K562 (cell line): Measurements from ENCODE around the gene ASB7. TPM values are rescaled to one million over a fixed set of nuclear protein-coding genes. Genes with fewer than 3 reads are reported as not detected.

ENCODE experiments used
- ATAC-seq: fragments of 200-7000 bp; cut with Tn5 transposase; 3 replicates; pipeline ENCODE4 v1.9.1; 2020; ENCODE audit warnings: moderate library complexity
- BruUV-seq: library from RNA; stranded (reverse); fragments of 400-500 nt; replicated peaks from 2 replicates; lab custom pipeline; 2021; lab: Mats Ljungman, UMichigan
- CTCF ChIA-PET: fragments of 300-600 bp; formaldehyde crosslinking; extraction: SDS; loops from one replicate; lab custom pipeline; 2021; ENCODE audit warnings: low intra/inter-chr PET ratio; lab: Yijun Ruan, JAX
- POLR2A ChIA-PET: fragments of 300-600, 350-650 bp; sonication (Branson Sonifier 250); formaldehyde crosslinking; extraction: SDS; loops from one replicate; lab custom pipeline; 2021; ENCODE audit warnings: antibody characterized with exemption, inconsistent platforms; lab: Yijun Ruan, JAX
- DNase-seq, 4 experiments: peaks; one replicate each; pipeline versions ENCODE4 v3.0.0 to v3.0.0-alpha.2; 2011 to 2018; ENCODE audit warnings: low spot score in 3 of 4, mixed read lengths in 3 of 4; ENCODE audit errors: extremely low read depth in 1 of 4
- FAIRE-seq: peaks from 2 replicates; lab custom pipeline; 2011; peaks lifted over from hg19 to GRCh38; lab: Jason Lieb, UNC
- H2AFZ ChIP-seq: 2 replicates; pipeline ENCODE4 v1.6.0; 2011; ENCODE audit warnings: low read depth, low read length, control low read depth, inconsistent platforms
- H3K27ac ChIP-seq: fragments of 200-600 bp; 3 replicates; pipeline ENCODE4 v1.8.0; 2011; ENCODE audit warnings: low read depth, mild to moderate bottlenecking, control low read depth, inconsistent platforms, low read length, moderate library complexity, mixed read lengths; ENCODE audit errors: extremely low read depth
- H3K27me3 ChIP-seq, 2 experiments: fragments of 300-600 bp in 1 of 2; 2 replicates in 1 of 2; 3 replicates in 1 of 2; pipeline versions ENCODE4 v1.6.0 to v1.8.0; 2011; ENCODE audit warnings: inconsistent platforms in 2 of 2, low read length in 2 of 2, mild to moderate bottlenecking in 1 of 2, mixed read lengths in 1 of 2, moderate library complexity in 1 of 2; ENCODE audit not compliant: control insufficient read depth in 2 of 2, insufficient read depth in 2 of 2
- H3K36me3 ChIP-seq: fragments of 300-600 bp; 3 replicates; pipeline ENCODE4 v1.8.0; 2011; ENCODE audit warnings: mild to moderate bottlenecking, low read length, inconsistent platforms; ENCODE audit not compliant: control insufficient read depth, insufficient read depth
- H3K4me1 ChIP-seq, 2 experiments: fragments of 200-600 bp in 1 of 2; replicated peaks in 1 of 2; 2 replicates in 1 of 2; 3 replicates in 1 of 2; pipeline versions ENCODE4 v1.5.1 to v1.8.0; 2011; ENCODE audit warnings: inconsistent platforms in 2 of 2, low read length in 2 of 2, mild to moderate bottlenecking in 1 of 2, mixed read lengths in 1 of 2, moderate library complexity in 1 of 2; ENCODE audit not compliant: control insufficient read depth in 2 of 2, insufficient read depth in 2 of 2
- H3K4me2 ChIP-seq: 2 replicates; pipeline ENCODE4 v1.6.1; 2011; ENCODE audit warnings: low read length, control low read depth, inconsistent platforms, mixed read lengths; ENCODE audit not compliant: insufficient read depth
- H3K4me3 ChIP-seq: fragments of 200-600 bp; sonication (generic), shearing (Covaris generic); 2 replicates; pipeline ENCODE4 v1.5.1; 2016; ENCODE audit warnings: control low read depth, inconsistent platforms
- H3K79me2 ChIP-seq: fragments of 200-600 bp; 3 replicates; pipeline ENCODE4 v1.8.0; 2011; ENCODE audit warnings: low read length, inconsistent platforms; ENCODE audit not compliant: control insufficient read depth, insufficient read depth
- H3K9ac ChIP-seq, 2 experiments: 2 replicates each; pipeline versions ENCODE4 v1.6.0 to v1.6.1; 2011; ENCODE audit warnings: low read depth in 2 of 2, low read length in 2 of 2, control low read depth in 1 of 2, inconsistent platforms in 1 of 2, mild to moderate bottlenecking in 1 of 2, mixed read lengths in 1 of 2; ENCODE audit not compliant: insufficient read depth in 1 of 2
- H3K9me1 ChIP-seq: one replicate; pipeline ENCODE4 v1.6.0; 2011; ENCODE audit warnings: inconsistent platforms, mild to moderate bottlenecking, low read length, moderate library complexity; ENCODE audit not compliant: control insufficient read depth, insufficient read depth
- H3K9me3 ChIP-seq: replicated peaks from 2 replicates; pipeline ENCODE4 v1.5.1; 2011; ENCODE audit warnings: low read depth, low read length, inconsistent platforms; ENCODE audit not compliant: control insufficient read depth, insufficient read depth
- H4K20me1 ChIP-seq: replicated peaks from 2 replicates; pipeline ENCODE4 v1.6.1; 2011; ENCODE audit warnings: low read length, inconsistent platforms, mixed read lengths; ENCODE audit not compliant: control insufficient read depth, insufficient read depth
- ARID1B ChIP-seq: fragments of 450-650 bp; IDR thresholded peaks from 2 replicates; pipeline ENCODE4 v1.6.1; 2016; ENCODE audit warnings: antibody characterized with exemption, mild to moderate bottlenecking, inconsistent platforms
- ATF6 ChIP-seq: sonication (generic); formaldehyde crosslinking; IDR thresholded peaks from 2 replicates; pipeline ENCODE4 v1.4.0; 2020; ENCODE audit warnings: mild to moderate bottlenecking, missing genetic modification reagents
- EGR1 ChIP-seq: fragments of 450-650 bp; conservative IDR thresholded peaks from 2 replicates; pipeline ENCODE4 v1.6.1; 2017; ENCODE audit warnings: mild to moderate bottlenecking
- ELF1 ChIP-seq: fragments of 200-800 bp; sonication (Bioruptor generic); IDR thresholded peaks from 2 replicates; pipeline ENCODE4 v1.6.1; 2016; ENCODE audit warnings: missing genetic modification characterization, missing compliant biosample characterization
- EP400 ChIP-seq: fragments of 450-650 bp; IDR thresholded peaks from 2 replicates; pipeline ENCODE4 v1.6.1; 2017; ENCODE audit warnings: antibody characterized with exemption, mild to moderate bottlenecking, moderate library complexity
- KDM5B ChIP-seq: fragments of 200-600 bp; sonication (generic); IDR thresholded peaks from 2 replicates; pipeline ENCODE4 v1.6.1; 2012; ENCODE audit warnings: low read depth, mild to moderate bottlenecking, moderate library complexity, low read length, control low read depth, inconsistent platforms; ENCODE audit not compliant: insufficient replicate concordance
- MAFF ChIP-seq: IDR thresholded peaks from 2 replicates; pipeline ENCODE4 v1.6.1; 2012; ENCODE audit warnings: low read length, improper control_type of control experiment
- MXI1 ChIP-seq: IDR thresholded peaks from 2 replicates; pipeline ENCODE4 v1.6.1; 2011; ENCODE audit warnings: low read depth, mild to moderate bottlenecking, improper control_type of control experiment, low read length
- NCOA4 ChIP-seq: fragments of 450-650 bp; IDR thresholded peaks from 2 replicates; pipeline ENCODE4 v1.6.1; 2018; ENCODE audit warnings: mild to moderate bottlenecking; ENCODE audit not compliant: partially characterized antibody
- SMARCE1 ChIP-seq: fragments of 450-650 bp; IDR thresholded peaks from 2 replicates; pipeline ENCODE4 v1.7.1; 2016; ENCODE audit warnings: mild to moderate bottlenecking
- SP1 ChIP-seq: sonication (generic); formaldehyde crosslinking; IDR thresholded peaks from 2 replicates; pipeline ENCODE4 v1.8.1; 2022; ENCODE audit warnings: mild to moderate bottlenecking, missing genetic modification reagents
- ZFP1 ChIP-seq: fragments of 450-650 bp; formaldehyde crosslinking; IDR thresholded peaks from 2 replicates; pipeline ENCODE4 v1.4.0; 2020; ENCODE audit warnings: mild to moderate bottlenecking, mixed read lengths
- ZNF143 ChIP-seq: sonication (generic); formaldehyde crosslinking; IDR thresholded peaks from 2 replicates; pipeline ENCODE4 v1.9.0; 2022; ENCODE audit warnings: mild to moderate bottlenecking, missing genetic modification reagents
- ZNF586 ChIP-seq: fragments of 450-650 bp; formaldehyde crosslinking; conservative IDR thresholded peaks from 2 replicates; pipeline ENCODE4 v1.4.0; 2020; ENCODE audit warnings: mild to moderate bottlenecking, moderate library complexity
- ZNF780A ChIP-seq: fragments of 250-450 bp; sonication (Bioruptor Pico); IDR thresholded peaks from 2 replicates; pipeline ENCODE4 v1.5.0; 2021; ENCODE audit warnings: mild to moderate bottlenecking
- WGBS: fragments of 100-300 bp; shearing (Covaris generic); methylation state at CpG from one replicate; pipeline ENCODE4 v1.1.6; 2016; ENCODE audit warnings: low coverage, mixed read lengths; ENCODE audit not compliant: insufficient coverage; ENCODE audit errors: missing lambda C conversion rate; 5-methylcytosine and 5-hydroxymethylcytosine counted together
- in situ Hi-C: fragments of 300-500 bp; cut with MboI; formaldehyde crosslinking; loops from 4 replicates; pipeline ENCODE4 v1.15.0; 2018; ENCODE audit warnings: inconsistent platforms, mixed read lengths
- intact Hi-C: fragments of 100-400 bp; cut with micrococcal nuclease; formaldehyde crosslinking; loops from 2 replicates; pipeline ENCODE4 v1.14.2; 2022
- polyA plus RNA-seq, 8 experiments: library from polyadenylated mRNA; depleted of rRNA in 4 of 8; stranded (reverse) in 5 of 8; unstranded in 3 of 8; fragments of >200 nt; fragmentation: Nextera tagmentation in 2 of 8; fragmentation: Illumina TruSeq in 1 of 8; extraction: Ambion mirVana in 2 of 8; extraction: Trizol in 1 of 8; gene quantifications; 2 replicates each; pipeline versions ENCODE4 v1.2.1 to v1.2.3, GENCODE V29; 2011 to 2014; ENCODE audit warnings: inconsistent platforms in 1 of 8, missing spikeins in 1 of 8
- total RNA-seq, 7 experiments: library from RNA; depleted of rRNA in 6 of 7; stranded (reverse); fragments of >200 nt in 6 of 7; fragmentation: Illumina TruSeq in 2 of 7; extraction: Trizol in 2 of 7; gene quantifications; 2 replicates each; pipeline versions ENCODE4 v1.2.1 to v1.2.3, GENCODE V29; 2011 to 2021; ENCODE audit warnings: low replicate concordance in 1 of 7
- TF ChIP-seq, protein P1 (sequence below), 3 experiments: fragments of 200-800 bp in 1 of 3; fragments of 250-450 bp in 1 of 3; fragments of 450-650 bp in 1 of 3; sonication (Bioruptor Pico) in 1 of 3; sonication (Bioruptor generic) in 1 of 3; formaldehyde crosslinking in 1 of 3; IDR thresholded peaks; 2 replicates each; pipeline versions ENCODE4 v1.6.1 to v1.8.0; 2016 to 2022; ENCODE audit warnings: mild to moderate bottlenecking in 2 of 3, missing genetic modification characterization in 2 of 3, missing compliant biosample characterization in 1 of 3, moderate library complexity in 1 of 3
- TF ChIP-seq, protein P2 (sequence below): fragments of 250-450 bp; sonication (Bioruptor Pico); IDR thresholded peaks from 2 replicates; pipeline ENCODE4 v1.9.0; 2021; ENCODE audit warnings: mild to moderate bottlenecking, inconsistent platforms

The ASB7 gene
- total and polyA plus RNA-seq, 9 of the 15 experiments (the other 6 are each of a cell fraction or from before 2014, with no cell fraction given) = 1.8 to 10.1 (median 6.8) TPM

DNA sequence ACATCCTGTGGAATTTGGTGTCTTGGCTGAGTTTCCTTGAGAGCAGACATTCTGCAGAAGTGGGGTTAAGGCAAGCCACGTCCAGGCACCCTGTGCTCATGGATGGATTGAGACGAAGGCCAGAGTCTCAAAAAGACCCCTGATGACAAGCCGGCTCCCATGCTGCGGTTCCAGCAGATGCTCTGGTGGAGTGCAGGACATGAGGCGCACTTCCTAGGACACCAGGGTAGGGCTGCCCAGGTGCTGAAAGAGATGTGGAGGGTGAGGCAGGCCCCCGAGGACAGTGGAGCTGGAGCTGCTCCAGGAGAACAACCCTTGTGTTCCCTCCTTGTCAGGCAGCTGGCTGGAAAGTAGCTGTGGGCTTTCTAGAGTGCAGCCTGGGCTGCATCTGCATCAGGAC, 81.0 kb downstream of the ASB7 start:
- Histone ChIP-seq H3K27me3 (peaks cover 2 to 46% of the 10 kb centered on the region in 2 experiments; a peak in 4 of 5 replicates), H3K4me2 (no peak overlapping the region), H2AFZ (no peak overlapping the region), H3K4me1 (no peaks in the 10 kb centered on the region), H3K9me1 (peaks cover 2% of the 10 kb centered on the region), H3K4me3 (no peak overlapping the region), H4K20me1 (no peaks in the 10 kb centered on the region), H3K27ac (no peak overlapping the region), H3K36me3 (no peaks in the 10 kb centered on the region), H3K79me2 (no peaks in the 10 kb centered on the region), H3K9ac (no peak overlapping the region; a peak in 1 of 4 replicates), H3K9me3 (no peaks in the 10 kb centered on the region)
- in situ Hi-C loops (no loop called here), intact Hi-C loops (no loop called here)
- BruUV-seq = no TSS peak
- ATAC-seq = no peak
- TF ChIP-seq SP1 (CRISPR knock-in tag) = no peak
- no peak for TF ChIP-seq ZNF143
- no peak for TF ChIP-seq MXI1
- TF ChIP-seq NCOA4 = no peak
- TF ChIP-seq EP400 = no peak
- TF ChIP-seq EGR1 = no peak
- TF ChIP-seq MAFF = no peak
- no peak for TF ChIP-seq ZFP1
- TF ChIP-seq, protein P1, sequence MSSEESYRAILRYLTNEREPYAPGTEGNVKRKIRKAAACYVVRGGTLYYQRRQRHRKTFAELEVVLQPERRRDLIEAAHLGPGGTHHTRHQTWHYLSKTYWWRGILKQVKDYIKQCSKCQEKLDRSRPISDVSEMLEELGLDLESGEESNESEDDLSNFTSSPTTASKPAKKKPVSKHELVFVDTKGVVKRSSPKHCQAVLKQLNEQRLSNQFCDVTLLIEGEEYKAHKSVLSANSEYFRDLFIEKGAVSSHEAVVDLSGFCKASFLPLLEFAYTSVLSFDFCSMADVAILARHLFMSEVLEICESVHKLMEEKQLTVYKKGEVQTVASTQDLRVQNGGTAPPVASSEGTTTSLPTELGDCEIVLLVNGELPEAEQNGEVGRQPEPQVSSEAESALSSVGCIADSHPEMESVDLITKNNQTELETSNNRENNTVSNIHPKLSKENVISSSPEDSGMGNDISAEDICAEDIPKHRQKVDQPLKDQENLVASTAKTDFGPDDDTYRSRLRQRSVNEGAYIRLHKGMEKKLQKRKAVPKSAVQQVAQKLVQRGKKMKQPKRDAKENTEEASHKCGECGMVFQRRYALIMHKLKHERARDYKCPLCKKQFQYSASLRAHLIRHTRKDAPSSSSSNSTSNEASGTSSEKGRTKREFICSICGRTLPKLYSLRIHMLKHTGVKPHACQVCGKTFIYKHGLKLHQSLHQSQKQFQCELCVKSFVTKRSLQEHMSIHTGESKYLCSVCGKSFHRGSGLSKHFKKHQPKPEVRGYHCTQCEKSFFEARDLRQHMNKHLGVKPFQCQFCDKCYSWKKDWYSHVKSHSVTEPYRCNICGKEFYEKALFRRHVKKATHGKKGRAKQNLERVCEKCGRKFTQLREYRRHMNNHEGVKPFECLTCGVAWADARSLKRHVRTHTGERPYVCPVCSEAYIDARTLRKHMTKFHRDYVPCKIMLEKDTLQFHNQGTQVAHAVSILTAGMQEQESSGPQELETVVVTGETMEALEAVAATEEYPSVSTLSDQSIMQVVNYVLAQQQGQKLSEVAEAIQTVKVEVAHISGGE (CRISPR knock-in tag; IDR thresholded peaks at IDR 0.05) = no peak
- no peak for TF ChIP-seq SMARCE1
- TF ChIP-seq KDM5B = no peak
- TF ChIP-seq, protein P2, sequence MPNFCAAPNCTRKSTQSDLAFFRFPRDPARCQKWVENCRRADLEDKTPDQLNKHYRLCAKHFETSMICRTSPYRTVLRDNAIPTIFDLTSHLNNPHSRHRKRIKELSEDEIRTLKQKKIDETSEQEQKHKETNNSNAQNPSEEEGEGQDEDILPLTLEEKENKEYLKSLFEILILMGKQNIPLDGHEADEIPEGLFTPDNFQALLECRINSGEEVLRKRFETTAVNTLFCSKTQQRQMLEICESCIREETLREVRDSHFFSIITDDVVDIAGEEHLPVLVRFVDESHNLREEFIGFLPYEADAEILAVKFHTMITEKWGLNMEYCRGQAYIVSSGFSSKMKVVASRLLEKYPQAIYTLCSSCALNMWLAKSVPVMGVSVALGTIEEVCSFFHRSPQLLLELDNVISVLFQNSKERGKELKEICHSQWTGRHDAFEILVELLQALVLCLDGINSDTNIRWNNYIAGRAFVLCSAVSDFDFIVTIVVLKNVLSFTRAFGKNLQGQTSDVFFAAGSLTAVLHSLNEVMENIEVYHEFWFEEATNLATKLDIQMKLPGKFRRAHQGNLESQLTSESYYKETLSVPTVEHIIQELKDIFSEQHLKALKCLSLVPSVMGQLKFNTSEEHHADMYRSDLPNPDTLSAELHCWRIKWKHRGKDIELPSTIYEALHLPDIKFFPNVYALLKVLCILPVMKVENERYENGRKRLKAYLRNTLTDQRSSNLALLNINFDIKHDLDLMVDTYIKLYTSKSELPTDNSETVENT (CRISPR knock-in tag) = no peak
- no peak for TF ChIP-seq ELF1 (tag)
- no peak for TF ChIP-seq ZNF780A (CRISPR knock-in tag)
- TF ChIP-seq ATF6 (CRISPR knock-in tag) = no peak
- no peak for TF ChIP-seq ZNF586 (CRISPR knock-in tag)
- TF ChIP-seq ARID1B = no peak
- WGBS = 0% methylated on average over 6 of the region's 6 CpGs
- no peak for FAIRE-seq
- DNase-seq = no peak
- ChIA-PET POLR2A (interaction anchor here (1.1 to 1.3 kb wide), 2 partner anchors 14 to 19 kb away, joined by 3 to 4 read pairs; no protein-coding TSS in a partner anchor), CTCF (no interaction called here)
